Activated CD8-positive, alpha-beta memory T cell treated with anti-CD3 and anti-CD28 coated beads for 48 hours (primary cell): Measurements from ENCODE around the gene REG1B.
"Not testable (repeated sequence)": the region's sequence is repeated elsewhere in the genome, so short reads cannot be mapped to it uniquely, and the experiment has no call there.

ENCODE experiments used
- DNase-seq, 3 experiments: peaks; one replicate each; pipeline ENCODE4 v3.0.0-alpha.2; 2020; ENCODE audit warnings: low read depth in 2 of 3, low spot score in 2 of 3

The REG1B gene

GRCh38 chr2:79085382-79085781 is 2.4 kb downstream of the REG1B start:
- no peak for DNase-seq

- DNase-seq = no peak
These were observed 3.2 kb downstream of the REG1B start for GRCh38 chr2:79084495-79085135.

GRCh38 chr2:79083597-79084251 is 4.1 kb downstream of the REG1B start:
- no peak for DNase-seq

- no peak for DNase-seq
These were observed 4.8 kb downstream of the REG1B start for GRCh38 chr2:79082987-79083386.

GRCh38 chr2:79071078-79071477 is 16.7 kb downstream of the REG1B start:
- DNase-seq = no peak

GRCh38 chr2:79065201-79065600 is 22.6 kb downstream of the REG1B start:
- no peak for DNase-seq

- DNase-seq = not testable (repeated sequence)
These were observed 33.0 kb downstream of the REG1B start for GRCh38 chr2:79054769-79055168.

GRCh38 chr2:79053486-79053885 is 34.3 kb downstream of the REG1B start:
- DNase-seq = not testable (repeated sequence)

GRCh38 chr2:79041032-79041448 is 46.8 kb downstream of the REG1B start:
- DNase-seq = no peak

- no peak for DNase-seq
These were observed 47.8 kb downstream of the REG1B start for GRCh38 chr2:79039944-79040343.
